H4 (cell line): ENCODE data around the gene OR10A2. TPM values are rescaled to one million over a fixed set of nuclear protein-coding genes. Genes with fewer than 3 reads are reported as not detected.
"Not testable (repeated sequence)": the region's sequence is repeated elsewhere in the genome, so short reads cannot be mapped to it uniquely, and the experiment has no call there.

Experiments
- DNase-seq: peaks from one replicate; pipeline ENCODE4 v3.0.0-alpha.2; 2015; ENCODE audit warnings: low spot score
- total RNA-seq: library from RNA; depleted of rRNA; stranded (reverse); fragments of >200 nt; shearing (Covaris generic); gene quantifications from 2 replicates; pipeline ENCODE4 v1.2.3, GENCODE V29; 2014; rRNA removed

Gene OR10A2
- total RNA-seq: not detected in 2 replicates

GRCh38 chr11:6862961-6863360 lies at the start of gene OR10A2:
Gene OR10A2, plus strand, starts transcription at chr11:6863057. Its CDS starts 6,698 bp downstream, at chr11:6869755.
- DNase-seq: no peak

- no peak for DNase-seq
These were observed 49.2 kb upstream of the OR10A2 start for GRCh38 chr11:6813656-6814055.

GRCh38 chr11:6817694-6818093 lies 45.2 kb upstream of the OR10A2 start:
- DNase-seq: no peak

- no peak for DNase-seq
These were observed 43.9 kb upstream of the OR10A2 start for GRCh38 chr11:6818967-6819366.

GRCh38 chr11:6824136-6824823 lies 38.6 kb upstream of the OR10A2 start:
- no peak for DNase-seq

- DNase-seq: peak; percentile 67
These were observed 37.6 kb upstream of the OR10A2 start for GRCh38 chr11:6825231-6825744.

- no peak for DNase-seq
These were observed 34.8 kb upstream of the OR10A2 start for GRCh38 chr11:6828103-6828502.

GRCh38 chr11:6833356-6833755 lies 29.5 kb upstream of the OR10A2 start:
- DNase-seq: no peak

- DNase-seq: no peak
These were observed 28.8 kb upstream of the OR10A2 start for GRCh38 chr11:6834021-6834420.

GRCh38 chr11:6841694-6842093 lies 21.2 kb upstream of the OR10A2 start:
- DNase-seq: no peak

GRCh38 chr11:6843670-6844069 lies 19.2 kb upstream of the OR10A2 start:
- DNase-seq: no peak

GRCh38 chr11:6844356-6844755 lies 18.5 kb upstream of the OR10A2 start:
- peak; percentile 27 for DNase-seq

- no peak for DNase-seq
These were observed 17.5 kb upstream of the OR10A2 start, which contains the start of gene OR10A5 for GRCh38 chr11:6845383-6845782. Gene OR10A5, plus strand, starts transcription at chr11:6845683. Its CDS starts 0 bp downstream, at chr11:6845683.

- DNase-seq: no peak
These were observed 12.3 kb upstream of the OR10A2 start for GRCh38 chr11:6850526-6850925.

GRCh38 chr11:6854801-6855200 lies 8.1 kb upstream of the OR10A2 start:
- not testable (repeated sequence) for DNase-seq

GRCh38 chr11:6855971-6856541 lies 6.8 kb upstream of the OR10A2 start:
- DNase-seq: peak; percentile 58

- DNase-seq: no peak
These were observed 6.0 kb upstream of the OR10A2 start for GRCh38 chr11:6856871-6857270.

- no peak for DNase-seq
These were observed 1.6 kb downstream of the OR10A2 start for GRCh38 chr11:6864438-6864837.

GRCh38 chr11:6871278-6871677 lies 8.4 kb downstream of the OR10A2 start:
- DNase-seq: no peak

GRCh38 chr11:6875761-6876160 lies 12.9 kb downstream of the OR10A2 start:
- no peak for DNase-seq

- DNase-seq: no peak
These were observed 13.5 kb downstream of the OR10A2 start, which contains the start of gene OR10A4 for GRCh38 chr11:6876325-6876724. Gene OR10A4, plus strand, starts transcription at chr11:6876625. Its CDS starts 23 bp downstream, at chr11:6876648.

- no peak for DNase-seq
These were observed 14.1 kb downstream of the OR10A2 start for GRCh38 chr11:6876914-6877313.

- no peak for DNase-seq
These were observed 19.9 kb downstream of the OR10A2 start for GRCh38 chr11:6882751-6883150.
